Sigmoid colon (tissue), 7 donors: ENCODE data around the gene SLC2A13. TPM values are rescaled to one million over a fixed set of nuclear protein-coding genes. Genes with fewer than 3 reads are reported as not detected.
"Not testable (repeated sequence)": the region's sequence is repeated elsewhere in the genome, so short reads cannot be mapped to it uniquely, and the experiment has no call there.

Source experiments
- DNase-seq: peaks from one replicate; pipeline ENCODE4 v3.0.0-alpha.2; 2019
- H3K27ac ChIP-seq, 4 donors: fragments of 200-600 bp; sonication (generic); one replicate each; pipeline ENCODE4 v1.5.1; 2016 to 2019; ENCODE audit warnings: mild to moderate bottlenecking in 1 of 4
- H3K27me3 ChIP-seq, 3 donors: fragments of 200-600 bp; sonication (generic); one replicate each; pipeline ENCODE4 v1.5.1; 2019; ENCODE audit warnings: mild to moderate bottlenecking in 1 of 3
- H3K36me3 ChIP-seq, 4 donors: fragments of 200-600 bp; sonication (generic); one replicate each; pipeline ENCODE4 v1.5.1; 2016 to 2019
- H3K4me1 ChIP-seq, 4 donors: fragments of 200-600 bp; sonication (generic); one replicate each; pipeline ENCODE4 v1.5.1; 2017 to 2019
- H3K4me3 ChIP-seq, 4 donors: fragments of 200-600 bp; sonication (generic); one replicate each; pipeline ENCODE4 v1.5.1; 2017 to 2019; ENCODE audit warnings: mild to moderate bottlenecking in 2 of 4, moderate library complexity in 1 of 4
- H3K9me3 ChIP-seq, 4 donors: fragments of 200-600 bp in 3 of 4; sonication (generic) in 3 of 4; one replicate each; pipeline versions ENCODE4 v1.5.1 to v1.6.1; 2013 to 2019
- EP300 ChIP-seq, 4 donors: sonication (generic); formaldehyde crosslinking; IDR thresholded peaks; one replicate each; pipeline ENCODE4 v1.6.1; 2017; ENCODE audit warnings: antibody characterized with exemption in 4 of 4
- POLR2A ChIP-seq, 2 donors: fragments of 450-650 bp; IDR thresholded peaks; one replicate each; pipeline ENCODE4 v1.6.1; 2016; ENCODE audit warnings: antibody characterized with exemption in 2 of 2, mild to moderate bottlenecking in 2 of 2, moderate library complexity in 2 of 2
- POLR2AphosphoS5 ChIP-seq, 4 donors: sonication (generic); formaldehyde crosslinking; IDR thresholded peaks; one replicate each; pipeline ENCODE4 v1.6.1; 2017; ENCODE audit warnings: antibody characterized with exemption in 4 of 4
- WGBS, 2 donors: extraction: QIAGEN DNeasy Blood & Tissue Kit; methylation state at CpG; one replicate each; pipeline ENCODE4 v1.1.7; 2013; 5-methylcytosine and 5-hydroxymethylcytosine counted together
- intact Hi-C: fragments of 100-400 bp; cut with DNase I; formaldehyde crosslinking; loops from one replicate; pipeline ENCODE4 v1.15.1; 2023
- polyA plus RNA-seq, 3 donors: library from polyadenylated mRNA; stranded (reverse); fragments of 200-250 nt; gene quantifications; one replicate each; pipeline ENCODE4 v1.2.3, GENCODE V29; 2013
- total RNA-seq, 4 donors: library from RNA; depleted of rRNA; stranded (reverse); fragments of >200 nt; gene quantifications; one replicate each; pipeline ENCODE4 v1.1.0, GENCODE V29; 2016
- TF ChIP-seq, protein P1 (sequence below), 4 experiments: fragments of 450-650 bp in 3 of 4; fragments of 200-600 bp in 1 of 4; IDR thresholded peaks; one replicate each; pipeline ENCODE4 v1.5.1; 2016 to 2019; ENCODE audit warnings: antibody characterized with exemption in 4 of 4, mild to moderate bottlenecking in 3 of 4, moderate library complexity in 2 of 4
- donor health status: healthy with polysubstance abuse.
- donor health status: Bipolar disorder and iron deficiency.
- donor health status: healthy.

Gene SLC2A13
- total and polyA plus RNA-seq, 7 donors = 1.8 to 32.3 (median 20.2) TPM

DNA sequence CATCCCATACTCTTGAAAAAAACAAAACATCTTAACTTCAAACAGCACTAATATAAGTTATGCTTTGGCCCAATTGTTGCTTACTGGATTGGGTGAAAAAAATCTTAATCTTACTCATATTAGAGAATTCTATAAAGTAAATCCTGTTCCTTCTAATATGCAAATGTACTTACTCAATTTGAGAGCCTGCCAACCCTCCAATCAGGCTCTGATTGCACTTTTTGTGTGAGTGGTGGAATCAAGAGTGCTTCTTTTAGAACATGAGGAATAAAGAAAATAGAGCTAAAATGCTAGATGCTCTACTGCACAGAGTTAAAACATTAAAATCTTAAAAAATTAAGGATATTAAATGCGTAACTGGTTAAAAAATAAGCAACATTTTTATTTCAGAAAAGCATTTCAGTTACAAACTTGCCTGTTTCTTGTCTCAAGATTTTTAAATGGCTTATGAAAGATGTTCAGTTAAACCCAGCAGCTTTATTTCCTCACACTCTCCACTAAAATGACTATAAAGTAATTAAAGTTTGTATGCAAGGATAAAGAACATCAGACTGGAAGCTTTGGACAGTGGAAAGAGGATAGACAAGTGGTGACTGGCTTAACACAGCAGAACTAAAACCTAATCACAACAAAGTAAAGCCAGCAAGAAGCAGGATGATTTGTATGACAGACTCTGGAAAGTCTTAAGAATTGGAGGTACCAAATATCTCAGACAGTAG is 177.5 kb downstream of the SLC2A13 start:
- intact Hi-C loops = loop anchor here (10.0 kb wide), 1 partner anchor 176 kb away; the partner anchor contains the start of gene SLC2A13
- TF ChIP-seq, protein P1, sequence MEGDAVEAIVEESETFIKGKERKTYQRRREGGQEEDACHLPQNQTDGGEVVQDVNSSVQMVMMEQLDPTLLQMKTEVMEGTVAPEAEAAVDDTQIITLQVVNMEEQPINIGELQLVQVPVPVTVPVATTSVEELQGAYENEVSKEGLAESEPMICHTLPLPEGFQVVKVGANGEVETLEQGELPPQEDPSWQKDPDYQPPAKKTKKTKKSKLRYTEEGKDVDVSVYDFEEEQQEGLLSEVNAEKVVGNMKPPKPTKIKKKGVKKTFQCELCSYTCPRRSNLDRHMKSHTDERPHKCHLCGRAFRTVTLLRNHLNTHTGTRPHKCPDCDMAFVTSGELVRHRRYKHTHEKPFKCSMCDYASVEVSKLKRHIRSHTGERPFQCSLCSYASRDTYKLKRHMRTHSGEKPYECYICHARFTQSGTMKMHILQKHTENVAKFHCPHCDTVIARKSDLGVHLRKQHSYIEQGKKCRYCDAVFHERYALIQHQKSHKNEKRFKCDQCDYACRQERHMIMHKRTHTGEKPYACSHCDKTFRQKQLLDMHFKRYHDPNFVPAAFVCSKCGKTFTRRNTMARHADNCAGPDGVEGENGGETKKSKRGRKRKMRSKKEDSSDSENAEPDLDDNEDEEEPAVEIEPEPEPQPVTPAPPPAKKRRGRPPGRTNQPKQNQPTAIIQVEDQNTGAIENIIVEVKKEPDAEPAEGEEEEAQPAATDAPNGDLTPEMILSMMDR (IDR thresholded peaks at IDR 0.05) = no peak
- TF ChIP-seq EP300 (IDR thresholded peaks at IDR 0.05) (no peak), POLR2AphosphoS5 (IDR thresholded peaks at IDR 0.05) (no peak), POLR2A (IDR thresholded peaks at IDR 0.05) (no peak)
- 91 to 98% methylated on average over 1 of the region's 1 CpG for WGBS, 2 donors

DNA sequence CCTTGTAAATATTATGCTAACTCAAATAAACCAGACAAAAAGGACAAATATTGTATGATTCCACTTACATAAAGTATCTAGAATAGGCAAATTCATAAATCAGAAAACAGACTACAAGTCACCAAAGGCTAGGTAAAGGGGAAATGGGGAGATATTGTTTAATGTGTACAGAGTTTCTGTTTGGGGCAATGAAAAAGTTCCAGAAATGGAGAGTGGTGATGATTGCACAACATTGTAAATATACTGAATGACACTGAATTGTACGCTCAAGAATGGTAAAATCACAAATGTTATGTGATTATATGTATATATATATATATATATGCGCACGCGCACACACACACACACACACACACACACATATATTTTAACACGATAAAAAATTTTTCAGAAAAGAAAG is 182.5 kb downstream of the SLC2A13 start:
- TF ChIP-seq POLR2AphosphoS5 (IDR thresholded peaks at IDR 0.05) (no peak), EP300 (IDR thresholded peaks at IDR 0.05) (no peak), POLR2A (IDR thresholded peaks at IDR 0.05) (no peak)
- TF ChIP-seq, protein P1 (IDR thresholded peaks at IDR 0.05) = no peak
- H3K4me1 ChIP-seq = peaks cover 0 to under 1% (median 0%) of the 10 kb centered on the region in 4 donors
- no peaks in the 10 kb centered on the region for H3K36me3 ChIP-seq
- no peaks in the 10 kb centered on the region for H3K9me3 ChIP-seq
- intact Hi-C loops = loop anchor here (10.0 kb wide), 1 partner anchor 181 kb away; the partner anchor contains the start of gene SLC2A13
- H3K4me3 ChIP-seq = no peak overlapping the region
- H3K27me3 ChIP-seq = no peaks in the 10 kb centered on the region
- DNase-seq = no peak
- 66 to 71% methylated on average over 5 of the region's 5 CpGs for WGBS, 2 donors
- H3K27ac ChIP-seq = no peak overlapping the region

More for the DNA sequence above, 177.5 kb downstream of the SLC2A13 start:
- no peak overlapping the region for H3K4me3 ChIP-seq
- no peak for DNase-seq
- no peaks in the 10 kb centered on the region for H3K36me3 ChIP-seq
- H3K9me3 ChIP-seq = no peaks in the 10 kb centered on the region
- no peak overlapping the region for H3K27ac ChIP-seq
- peaks cover 0 to 7% (median 0%) of the 10 kb centered on the region in 4 donors for H3K4me1 ChIP-seq
- H3K27me3 ChIP-seq = no peaks in the 10 kb centered on the region

DNA sequence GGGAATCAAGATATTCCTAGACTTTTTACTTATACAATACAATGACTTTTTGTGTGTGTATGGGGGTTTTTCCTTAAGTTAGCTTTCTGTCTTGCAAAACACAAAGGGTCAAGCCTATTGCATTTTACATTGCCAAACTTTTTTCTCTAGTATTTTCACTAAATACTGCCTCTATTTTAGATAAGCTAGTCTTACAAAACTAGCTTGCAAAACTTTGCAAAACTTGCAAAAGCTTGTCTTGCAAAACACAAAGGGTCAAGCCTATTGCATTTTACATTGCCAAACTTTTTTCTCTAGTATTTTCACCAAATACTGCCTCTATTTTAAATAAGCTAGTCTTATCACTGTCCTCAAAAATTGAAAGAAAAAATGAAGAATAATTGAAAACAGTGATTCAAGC is 183.3 kb downstream of the SLC2A13 start:
- H3K27me3 ChIP-seq, H3K27ac ChIP-seq, H3K36me3 ChIP-seq, H3K9me3 ChIP-seq, H3K4me3 ChIP-seq, H3K4me1 ChIP-seq, DNase-seq: not testable (repeated sequence)
- intact Hi-C loops = loop anchor here (10.0 kb wide), 1 partner anchor 182 kb away; the partner anchor contains the start of gene SLC2A13

DNA sequence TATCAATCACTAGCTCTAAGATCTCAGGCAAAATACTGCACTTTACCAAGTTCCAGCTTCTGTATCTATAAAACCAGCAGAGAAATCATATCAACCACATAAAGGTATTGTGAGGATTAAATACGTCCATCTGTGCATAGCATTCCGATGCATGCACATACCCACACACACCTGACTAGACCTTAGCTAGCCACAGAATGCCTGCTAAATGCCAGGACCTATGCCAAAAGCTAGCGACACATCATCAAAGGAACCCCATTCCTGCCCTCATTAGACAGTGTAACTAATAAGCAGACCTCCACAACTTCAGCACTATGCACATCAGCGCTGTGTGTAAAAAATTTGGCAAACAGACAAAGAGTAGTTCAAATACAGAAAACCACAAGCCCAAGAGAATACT is 185.2 kb downstream of the SLC2A13 start:
- no peak for TF ChIP-seq POLR2A (IDR thresholded peaks at IDR 0.05)
- TF ChIP-seq, protein P1 (IDR thresholded peaks at IDR 0.05) = no peak
- H3K27ac ChIP-seq = no peak overlapping the region
- intact Hi-C loops = loop anchor here (10.0 kb wide), 1 partner anchor 184 kb away; the partner anchor contains the start of gene SLC2A13
- H3K9me3 ChIP-seq = no peaks in the 10 kb centered on the region
- no peaks in the 10 kb centered on the region for H3K27me3 ChIP-seq
- 95 to 99% methylated on average over 4 of the region's 4 CpGs for WGBS, 2 donors
- peaks cover 0 to 5% (median 0%) of the 10 kb centered on the region in 4 donors for H3K4me1 ChIP-seq
- DNase-seq = no peak
- H3K4me3 ChIP-seq = no peak overlapping the region
- H3K36me3 ChIP-seq = no peaks in the 10 kb centered on the region

DNA sequence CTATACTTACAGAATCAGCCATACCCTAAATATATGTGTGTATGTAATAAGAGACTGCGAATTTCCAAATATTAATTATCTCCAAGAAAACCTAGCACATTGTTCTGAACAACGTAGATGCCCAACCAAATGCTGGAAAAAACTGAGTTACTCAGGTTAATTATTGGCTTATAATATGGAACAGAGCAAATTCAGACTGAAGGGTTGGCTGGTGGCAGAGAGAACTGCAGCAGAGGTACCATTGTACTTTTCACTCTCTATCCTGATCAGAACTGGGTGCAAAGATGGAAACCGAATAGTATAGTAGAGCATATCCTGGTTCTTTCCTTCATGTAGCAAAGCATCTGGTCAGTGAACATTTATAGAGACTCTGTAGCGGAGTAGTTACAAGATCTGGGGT is 185.7 kb downstream of the SLC2A13 start:
- WGBS, 2 donors = 85 to 92% methylated on average over 4 of the region's 4 CpGs
- Histone ChIP-seq H3K36me3 (no peaks in the 10 kb centered on the region), H3K9me3 (no peaks in the 10 kb centered on the region), H3K4me1 (peaks cover 0 to 5% (median 0%) of the 10 kb centered on the region in 4 donors), H3K27me3 (no peaks in the 10 kb centered on the region), H3K27ac (no peak overlapping the region), H3K4me3 (no peak overlapping the region)
- DNase-seq = no peak
- TF ChIP-seq POLR2A (IDR thresholded peaks at IDR 0.05) (no peak), EP300 (IDR thresholded peaks at IDR 0.05) (no peak), POLR2AphosphoS5 (IDR thresholded peaks at IDR 0.05) (no peak)
- TF ChIP-seq, protein P1 (IDR thresholded peaks at IDR 0.05) = no peak
- intact Hi-C loops = loop anchor here (10.0 kb wide), 1 partner anchor 185 kb away; the partner anchor contains the start of gene SLC2A13
